ENCODE data around the gene LRP1B.

LRP1B gene

DNA sequence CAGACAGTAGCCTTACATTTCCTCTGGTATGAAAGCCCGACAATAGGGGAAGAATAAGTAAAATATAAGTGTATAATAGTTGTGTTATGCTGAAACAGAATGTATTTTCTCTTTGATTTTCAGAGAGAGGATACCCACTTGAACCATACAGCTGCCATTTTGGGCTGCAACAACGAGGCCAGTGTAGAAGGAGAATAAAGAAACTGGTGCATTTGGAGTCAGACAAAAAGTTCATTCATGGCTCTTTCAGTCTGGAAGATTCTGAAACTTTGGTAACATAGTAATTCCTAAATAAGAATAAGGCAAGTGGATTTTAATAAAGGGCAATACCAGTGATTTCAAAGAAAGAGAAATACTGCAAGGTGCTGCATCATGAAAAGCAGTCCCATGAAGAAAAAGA is 610.9 kb downstream of the LRP1B start:
- H3K27me3 ChIP-seq (ENCODE audit: insufficient read depth, low read length): no peaks in the 10 kb centered on the region
- no peak overlapping the region for H3K9ac ChIP-seq (ENCODE audit: low read depth, low read length)
- no peaks in the 10 kb centered on the region for H3K36me3 ChIP-seq (ENCODE audit: insufficient read depth, low read depth, low read length)
- H3K4me3 ChIP-seq (ENCODE audit: low read length): no peak overlapping the region
- H3K27ac ChIP-seq (ENCODE audit: low read length): no peak overlapping the region
- H3K4me1 ChIP-seq (ENCODE audit: insufficient read depth, low read length): no peaks in the 10 kb centered on the region
- H3K9me3 ChIP-seq (ENCODE audit: insufficient read depth, low read depth, low read length): no peaks in the 10 kb centered on the region

DNA sequence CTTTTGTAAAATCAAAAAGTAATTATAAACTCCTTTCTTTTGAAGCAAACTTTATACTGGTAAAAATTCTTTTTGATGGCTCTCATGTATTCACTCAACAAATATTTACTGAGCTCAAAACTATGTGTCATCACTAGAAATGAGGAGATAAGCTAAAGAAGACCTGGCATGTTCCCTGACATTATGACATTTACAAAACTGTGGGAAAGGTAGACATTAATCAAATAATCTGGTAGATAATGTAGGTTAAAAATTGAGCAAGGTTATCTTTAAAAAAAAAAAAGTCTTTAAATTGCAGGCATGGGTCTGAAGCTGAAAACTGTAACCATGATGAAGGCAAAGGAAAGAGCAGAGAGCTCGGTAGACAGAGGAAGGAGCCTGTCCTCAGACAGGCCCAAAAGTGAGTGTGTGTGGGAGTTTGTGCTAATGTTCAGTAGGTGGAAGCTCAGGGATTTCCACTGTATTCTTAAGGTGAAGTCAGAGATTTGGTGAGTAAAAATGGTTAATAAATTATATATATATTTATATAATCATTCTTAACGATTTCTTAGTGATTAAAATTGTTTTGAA is 612.9 kb downstream of the LRP1B start:
- Histone ChIP-seq H3K36me3 (ENCODE audit: insufficient read depth, low read depth, low read length) (no peaks in the 10 kb centered on the region), H3K4me3 (ENCODE audit: low read length) (no peak overlapping the region), H3K27me3 (ENCODE audit: insufficient read depth, low read length) (no peaks in the 10 kb centered on the region), H3K4me1 (ENCODE audit: insufficient read depth, low read length) (no peaks in the 10 kb centered on the region), H3K9me3 (ENCODE audit: insufficient read depth, low read depth, low read length) (no peaks in the 10 kb centered on the region), H3K27ac (ENCODE audit: low read length) (no peak overlapping the region), H3K9ac (ENCODE audit: low read depth, low read length) (no peak overlapping the region)

DNA sequence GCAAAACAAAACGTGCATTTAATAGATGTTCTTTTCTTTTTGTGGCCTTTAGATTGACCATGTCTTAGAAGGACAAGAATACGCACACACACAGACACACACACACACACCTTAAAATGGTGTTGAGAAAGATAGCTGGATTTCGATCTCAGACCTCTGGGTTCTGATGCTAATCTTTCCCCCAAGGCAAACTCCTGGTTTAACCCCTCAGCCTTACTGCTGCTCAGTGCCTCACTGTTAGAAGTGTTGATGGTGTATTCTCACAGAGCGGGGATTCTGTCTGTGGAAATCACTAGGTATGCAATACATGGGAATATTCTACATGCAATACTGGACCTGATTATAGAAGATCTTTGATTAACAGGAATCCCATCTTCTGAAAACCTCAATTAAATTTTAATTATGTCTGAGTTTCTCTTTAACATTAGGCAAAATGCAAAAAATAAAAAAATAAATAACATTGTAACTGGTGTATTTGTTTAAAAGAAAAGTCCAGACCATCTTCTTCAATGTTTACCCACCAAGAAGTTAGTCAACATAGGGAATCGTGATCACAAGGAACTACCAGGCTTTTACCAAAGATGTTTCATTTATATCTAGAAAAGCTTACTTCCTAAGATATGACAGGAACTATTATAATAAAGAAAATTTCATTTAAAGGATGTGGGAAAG is 613.5 kb downstream of the LRP1B start:
- H3K9ac ChIP-seq (ENCODE audit: low read depth, low read length): no peak overlapping the region
- no peak overlapping the region for H3K27ac ChIP-seq (ENCODE audit: low read length)
- no peaks in the 10 kb centered on the region for H3K9me3 ChIP-seq (ENCODE audit: insufficient read depth, low read depth, low read length)
- H3K4me1 ChIP-seq (ENCODE audit: insufficient read depth, low read length): no peaks in the 10 kb centered on the region
- H3K27me3 ChIP-seq (ENCODE audit: insufficient read depth, low read length): no peaks in the 10 kb centered on the region
- H3K36me3 ChIP-seq (ENCODE audit: insufficient read depth, low read depth, low read length): no peaks in the 10 kb centered on the region
- no peak overlapping the region for H3K4me3 ChIP-seq (ENCODE audit: low read length)

DNA sequence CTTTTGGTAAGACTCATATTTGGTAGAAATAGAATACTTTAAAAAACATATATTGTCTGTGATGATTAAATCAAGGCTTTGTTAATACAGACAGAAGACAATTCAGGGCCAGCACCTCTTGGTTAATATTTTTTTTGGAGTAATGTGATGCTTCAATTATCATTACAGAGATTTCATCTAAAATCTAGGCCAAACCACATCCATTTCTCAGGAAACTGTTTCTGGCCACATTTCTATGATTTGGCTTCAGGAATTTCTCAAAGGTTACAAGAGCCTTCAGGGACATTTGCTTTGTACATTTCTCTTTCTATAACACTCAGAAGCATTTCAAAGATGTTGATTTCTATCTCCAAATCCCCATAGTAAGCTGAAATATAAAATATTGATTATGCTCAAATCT is 614.9 kb downstream of the LRP1B start:
- no peak overlapping the region for H3K27ac ChIP-seq (ENCODE audit: low read length)
- no peaks in the 10 kb centered on the region for H3K36me3 ChIP-seq (ENCODE audit: insufficient read depth, low read depth, low read length)
- H3K9ac ChIP-seq (ENCODE audit: low read depth, low read length): no peak overlapping the region
- H3K27me3 ChIP-seq (ENCODE audit: insufficient read depth, low read length): no peaks in the 10 kb centered on the region
- H3K9me3 ChIP-seq (ENCODE audit: insufficient read depth, low read depth, low read length): no peaks in the 10 kb centered on the region
- H3K4me3 ChIP-seq (ENCODE audit: low read length): no peak overlapping the region
- no peaks in the 10 kb centered on the region for H3K4me1 ChIP-seq (ENCODE audit: insufficient read depth, low read length)

DNA sequence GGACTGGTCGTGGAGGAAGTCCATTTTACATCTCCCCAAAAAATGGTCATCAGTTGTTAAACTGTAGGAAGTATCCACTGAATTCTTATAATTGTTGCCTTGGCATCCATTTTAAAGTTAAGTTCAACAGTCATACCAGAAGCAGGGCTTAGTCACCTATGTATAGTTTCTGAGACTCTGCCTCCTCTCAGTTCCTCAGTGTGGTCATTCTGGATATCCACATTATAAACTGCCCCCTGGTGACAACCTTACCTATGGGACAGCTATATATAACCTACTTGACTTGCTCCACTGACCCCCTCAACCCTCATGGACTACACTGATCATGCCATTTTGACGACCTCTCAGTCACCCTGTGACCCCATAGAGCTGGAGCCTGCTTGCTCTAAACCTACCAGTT is 617.0 kb downstream of the LRP1B start:
- Histone ChIP-seq H3K9me3 (ENCODE audit: insufficient read depth, low read depth, low read length) (no peaks in the 10 kb centered on the region), H3K9ac (ENCODE audit: low read depth, low read length) (no peak overlapping the region), H3K27ac (ENCODE audit: low read length) (no peak overlapping the region), H3K36me3 (ENCODE audit: insufficient read depth, low read depth, low read length) (no peaks in the 10 kb centered on the region), H3K4me3 (ENCODE audit: low read length) (no peak overlapping the region), H3K27me3 (ENCODE audit: insufficient read depth, low read length) (no peaks in the 10 kb centered on the region), H3K4me1 (ENCODE audit: insufficient read depth, low read length) (no peaks in the 10 kb centered on the region)

DNA sequence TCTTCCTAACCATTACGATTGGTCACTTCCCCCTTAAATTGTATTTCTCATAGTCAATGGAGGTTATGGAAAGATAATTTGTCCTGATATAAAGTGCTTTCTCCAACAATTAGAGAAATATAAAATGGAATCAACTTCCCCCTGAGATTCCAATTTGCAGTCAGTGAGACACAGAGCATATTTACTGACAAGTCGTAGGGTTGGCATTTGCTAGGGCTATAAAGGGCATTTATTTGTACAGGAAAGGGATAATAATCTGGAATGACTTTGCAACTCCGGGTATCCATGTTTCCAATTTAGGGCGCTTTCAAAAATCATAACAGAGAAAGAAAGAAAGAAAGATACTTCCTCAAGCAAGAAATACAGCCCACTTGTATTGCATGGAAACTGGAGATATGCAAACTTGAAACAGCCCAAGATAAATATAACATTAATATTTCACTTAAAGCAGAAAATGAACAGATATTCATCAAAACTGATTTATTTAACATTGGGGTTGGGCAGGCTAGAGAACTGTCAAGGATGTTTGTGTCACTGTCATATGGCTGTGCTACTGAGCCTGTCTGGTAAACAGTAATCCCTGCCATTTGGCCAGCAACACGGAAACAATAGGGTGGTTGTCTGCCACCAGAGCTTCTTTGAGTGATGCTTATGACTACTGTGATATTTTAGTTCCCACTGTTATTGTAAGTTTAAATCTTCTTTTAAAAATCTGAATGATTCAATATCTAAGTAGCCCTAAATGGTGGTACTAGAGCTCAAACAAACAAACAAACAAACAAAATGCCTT is 621.8 kb downstream of the LRP1B start:
- no peak overlapping the region for H3K9ac ChIP-seq (ENCODE audit: low read depth, low read length)
- no peak overlapping the region for H3K27ac ChIP-seq (ENCODE audit: low read length)
- no peaks in the 10 kb centered on the region for H3K4me1 ChIP-seq (ENCODE audit: insufficient read depth, low read length)
- H3K36me3 ChIP-seq (ENCODE audit: insufficient read depth, low read depth, low read length): no peaks in the 10 kb centered on the region
- no peak overlapping the region for H3K4me3 ChIP-seq (ENCODE audit: low read length)
- no peaks in the 10 kb centered on the region for H3K9me3 ChIP-seq (ENCODE audit: insufficient read depth, low read depth, low read length)
- no peaks in the 10 kb centered on the region for H3K27me3 ChIP-seq (ENCODE audit: insufficient read depth, low read length)

DNA sequence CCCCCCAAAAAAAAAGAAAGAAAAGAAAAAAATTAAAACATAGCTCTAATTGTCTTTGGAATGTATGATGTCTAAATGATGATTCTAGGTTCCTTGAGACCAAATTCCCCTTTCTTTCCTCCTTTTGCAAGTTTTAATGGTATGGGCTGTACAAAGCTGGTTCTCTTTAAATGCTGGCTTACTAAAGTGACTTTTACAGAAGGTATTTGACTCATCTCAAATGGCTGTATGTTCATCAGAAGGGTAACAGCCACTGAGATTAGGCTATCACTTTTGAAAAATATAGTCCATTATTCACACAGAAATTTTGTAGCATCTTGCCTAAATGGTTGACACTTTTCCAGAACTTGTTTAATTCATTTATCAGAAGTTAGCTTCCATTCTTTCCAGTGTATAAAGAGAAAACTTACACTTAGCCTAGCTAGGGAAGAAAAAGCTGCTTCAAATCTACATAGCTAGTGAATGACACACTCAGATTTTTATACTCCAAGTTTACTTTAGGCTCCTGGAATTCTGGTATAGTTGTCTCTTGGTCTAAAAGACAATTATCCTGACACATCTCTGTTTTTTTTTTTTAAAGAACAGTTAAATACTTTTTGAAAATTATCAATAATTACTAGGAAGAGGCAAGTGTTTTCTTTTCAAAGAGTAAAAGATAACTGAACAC is 622.6 kb downstream of the LRP1B start:
- H3K27ac ChIP-seq (ENCODE audit: low read length): no peak overlapping the region
- H3K9ac ChIP-seq (ENCODE audit: low read depth, low read length): no peak overlapping the region
- no peaks in the 10 kb centered on the region for H3K36me3 ChIP-seq (ENCODE audit: insufficient read depth, low read depth, low read length)
- no peaks in the 10 kb centered on the region for H3K27me3 ChIP-seq (ENCODE audit: insufficient read depth, low read length)
- H3K4me3 ChIP-seq (ENCODE audit: low read length): no peak overlapping the region
- H3K4me1 ChIP-seq (ENCODE audit: insufficient read depth, low read length): no peaks in the 10 kb centered on the region
- H3K9me3 ChIP-seq (ENCODE audit: insufficient read depth, low read depth, low read length): no peaks in the 10 kb centered on the region

DNA sequence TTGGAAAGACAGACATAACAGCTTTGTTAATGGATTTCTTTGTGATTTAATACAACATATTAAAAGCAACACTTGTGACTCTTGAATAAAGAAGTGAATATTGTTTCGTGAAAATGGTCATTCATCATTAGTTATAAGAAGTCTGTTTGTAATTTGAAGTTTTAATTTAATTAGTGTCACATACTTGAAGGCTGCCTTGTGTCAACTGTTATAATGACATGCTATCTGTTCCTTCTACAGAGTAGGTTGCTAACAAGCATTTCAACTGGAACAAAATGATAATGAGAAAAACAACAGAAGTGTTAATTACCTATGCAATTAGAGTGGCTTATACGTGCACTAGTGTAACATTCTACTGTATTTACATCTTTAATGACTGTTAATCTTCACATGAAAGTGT is 624.7 kb downstream of the LRP1B start:
- Histone ChIP-seq H3K36me3 (ENCODE audit: insufficient read depth, low read depth, low read length) (no peaks in the 10 kb centered on the region), H3K9me3 (ENCODE audit: insufficient read depth, low read depth, low read length) (no peaks in the 10 kb centered on the region), H3K27ac (ENCODE audit: low read length) (no peak overlapping the region), H3K27me3 (ENCODE audit: insufficient read depth, low read length) (no peaks in the 10 kb centered on the region), H3K9ac (ENCODE audit: low read depth, low read length) (no peak overlapping the region), H3K4me3 (ENCODE audit: low read length) (no peak overlapping the region), H3K4me1 (ENCODE audit: insufficient read depth, low read length) (no peaks in the 10 kb centered on the region)

DNA sequence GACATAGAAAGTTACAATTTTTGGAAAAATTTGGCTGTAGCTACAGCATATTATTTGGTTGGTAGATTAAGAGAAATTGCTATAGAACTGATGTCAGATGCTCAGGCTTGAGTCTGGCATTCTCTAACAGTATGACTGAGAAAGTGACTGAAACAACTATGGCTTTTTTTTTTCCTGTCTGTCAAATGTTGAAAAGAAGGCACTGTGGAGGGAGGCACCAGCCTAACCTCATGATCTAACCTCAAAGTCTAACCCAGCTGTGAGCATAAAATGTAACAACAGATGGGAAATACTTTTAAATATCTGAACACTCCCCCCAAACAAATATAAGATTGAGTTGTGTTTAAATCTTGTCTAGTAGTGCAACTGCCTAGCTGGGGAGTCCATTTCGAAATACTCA is 629.1 kb downstream of the LRP1B start:
- Histone ChIP-seq H3K9me3 (ENCODE audit: insufficient read depth, low read depth, low read length) (no peaks in the 10 kb centered on the region), H3K36me3 (ENCODE audit: insufficient read depth, low read depth, low read length) (no peaks in the 10 kb centered on the region), H3K4me1 (ENCODE audit: insufficient read depth, low read length) (no peaks in the 10 kb centered on the region), H3K27me3 (ENCODE audit: insufficient read depth, low read length) (no peaks in the 10 kb centered on the region), H3K9ac (ENCODE audit: low read depth, low read length) (no peak overlapping the region), H3K4me3 (ENCODE audit: low read length) (no peak overlapping the region), H3K27ac (ENCODE audit: low read length) (no peak overlapping the region)

DNA sequence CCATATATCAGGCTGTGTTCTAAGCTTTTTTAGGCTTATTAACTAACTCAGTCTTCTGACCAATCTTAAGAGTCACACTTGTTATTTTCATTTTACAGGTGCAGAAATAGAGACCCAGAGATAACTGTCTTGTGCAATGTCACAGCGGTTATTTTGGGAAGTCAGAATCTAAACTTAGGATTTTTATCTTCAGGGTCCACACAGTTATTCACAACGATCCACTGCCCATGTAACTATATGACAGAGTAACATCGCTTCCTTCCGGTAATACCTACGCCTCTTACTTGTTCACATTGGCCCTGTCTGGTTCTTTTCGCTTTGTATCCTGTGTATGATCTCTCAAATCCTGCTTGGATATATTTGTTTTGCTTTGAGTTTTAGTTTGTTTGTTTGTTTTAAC is 631.7 kb downstream of the LRP1B start:
- H3K4me1 ChIP-seq (ENCODE audit: insufficient read depth, low read length): no peaks in the 10 kb centered on the region
- no peaks in the 10 kb centered on the region for H3K9me3 ChIP-seq (ENCODE audit: insufficient read depth, low read depth, low read length)
- H3K9ac ChIP-seq (ENCODE audit: low read depth, low read length): no peak overlapping the region
- H3K36me3 ChIP-seq (ENCODE audit: insufficient read depth, low read depth, low read length): no peaks in the 10 kb centered on the region
- H3K27ac ChIP-seq (ENCODE audit: low read length): no peak overlapping the region
- no peaks in the 10 kb centered on the region for H3K27me3 ChIP-seq (ENCODE audit: insufficient read depth, low read length)
- no peak overlapping the region for H3K4me3 ChIP-seq (ENCODE audit: low read length)

DNA sequence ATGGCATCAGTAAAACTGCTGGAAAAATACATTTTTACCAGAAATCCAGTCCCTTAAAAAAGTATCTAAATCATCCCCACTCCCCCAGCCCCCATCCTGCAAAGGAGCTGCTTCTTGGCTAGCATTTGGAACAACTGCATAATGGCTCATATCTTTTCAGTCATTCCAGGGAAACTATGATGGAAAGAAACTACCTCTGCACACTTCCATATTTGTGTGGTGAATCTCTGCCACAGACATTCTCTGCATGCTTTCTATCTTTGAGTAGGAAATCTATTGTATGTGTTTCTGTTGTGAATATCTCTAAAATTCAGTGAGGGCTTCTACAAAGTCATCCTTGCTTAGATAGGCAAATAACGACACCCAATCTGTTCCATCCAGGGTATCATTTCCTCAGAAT is 632.3 kb downstream of the LRP1B start:
- no peaks in the 10 kb centered on the region for H3K36me3 ChIP-seq (ENCODE audit: insufficient read depth, low read depth, low read length)
- H3K4me3 ChIP-seq (ENCODE audit: low read length): no peak overlapping the region
- H3K9ac ChIP-seq (ENCODE audit: low read depth, low read length): no peak overlapping the region
- H3K4me1 ChIP-seq (ENCODE audit: insufficient read depth, low read length): no peaks in the 10 kb centered on the region
- H3K27ac ChIP-seq (ENCODE audit: low read length): no peak overlapping the region
- H3K9me3 ChIP-seq (ENCODE audit: insufficient read depth, low read depth, low read length): no peaks in the 10 kb centered on the region
- no peaks in the 10 kb centered on the region for H3K27me3 ChIP-seq (ENCODE audit: insufficient read depth, low read length)

DNA sequence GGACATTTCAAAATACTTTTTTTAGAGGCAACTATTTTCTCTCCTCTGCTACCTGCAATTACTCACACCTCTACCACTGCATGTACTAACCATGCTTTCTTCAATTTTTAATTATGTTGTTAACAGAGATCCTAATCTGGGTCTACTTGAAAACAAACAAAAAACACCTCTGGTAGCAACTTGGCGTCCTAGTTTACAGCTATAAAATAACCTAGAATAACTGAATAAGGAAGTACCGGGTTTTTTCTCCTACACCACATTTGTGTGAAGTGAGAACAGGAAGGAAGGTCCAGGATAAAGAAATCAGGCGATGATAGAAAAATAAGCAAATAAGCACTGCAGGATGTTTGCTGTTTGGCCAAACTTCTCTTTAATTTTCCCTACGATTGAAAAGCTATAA is 633.5 kb downstream of the LRP1B start:
- Histone ChIP-seq H3K9me3 (ENCODE audit: insufficient read depth, low read depth, low read length) (no peaks in the 10 kb centered on the region), H3K9ac (ENCODE audit: low read depth, low read length) (no peak overlapping the region), H3K27me3 (ENCODE audit: insufficient read depth, low read length) (no peaks in the 10 kb centered on the region), H3K36me3 (ENCODE audit: insufficient read depth, low read depth, low read length) (no peaks in the 10 kb centered on the region), H3K4me3 (ENCODE audit: low read length) (no peak overlapping the region), H3K4me1 (ENCODE audit: insufficient read depth, low read length) (no peaks in the 10 kb centered on the region), H3K27ac (ENCODE audit: low read length) (no peak overlapping the region)
